Endothelial cell of coronary artery (primary cell): ENCODE data around the gene TATDN2. TPM values are rescaled to one million over a fixed set of nuclear protein-coding genes. Genes with fewer than 3 reads are reported as not detected.

Experiments used
- total RNA-seq: library from RNA; depleted of rRNA; stranded (reverse); fragments of >200 nt; gene quantifications from 2 replicates; pipeline ENCODE4 v1.2.3, GENCODE V29; 2014

TATDN2 gene
- total RNA-seq = 11.5 and 13.6 TPM in 2 replicates

GRCh38 chr3:10248184-10248983 lies at the start of gene TATDN2:
Gene TATDN2 (plus strand): TSS chr3:10248459. CDS start chr3:10249201, 742 bp downstream.

GRCh38 chr3:10292505-10293419 lies 44.5 kb downstream of the TATDN2 start, which contains the start of gene GHRL:
Gene GHRL (minus strand): TSS chr3:10292947. CDS start chr3:10290180, 2,767 bp downstream.

Other genes with a start within 250 kb of the TATDN2 start
- gene FANCD2, start 222.0 kb upstream of the TATDN2 start, total RNA-seq = 8.7 and 20.7 TPM in 2 replicates
- not detected in 2 replicates for gene FANCD2OS, start 140.2 kb upstream of the TATDN2 start, total RNA-seq
- gene BRK1, start 132.8 kb upstream of the TATDN2 start, total RNA-seq = 108 and 151 TPM in 2 replicates
- 38.0 and 41.0 TPM in 2 replicates for gene VHL, start 106.7 kb upstream of the TATDN2 start, total RNA-seq
- 21.5 and 21.7 TPM in 2 replicates for gene IRAK2, start 83.5 kb upstream of the TATDN2 start, total RNA-seq
- gene GHRL, start 44.5 kb downstream of the TATDN2 start, total RNA-seq = 0.09 TPM in 1 of 2 replicates, not detected in the other
- gene SEC13, start 72.7 kb downstream of the TATDN2 start, total RNA-seq = 332 and 405 TPM in 2 replicates